Fibroblast of pulmonary artery (primary cell): ENCODE data around the gene TREML4.

Experiments used
- DNase-seq: peaks from one replicate; pipeline ENCODE4 v3.0.0-alpha.2; 2010; ENCODE audit warnings: low read depth
- H3K4me3 ChIP-seq: replicated peaks from 2 replicates; pipeline ENCODE4 v1.5.1; 2011; ENCODE audit warnings: low read depth, mild to moderate bottlenecking, control low read depth, low read length, moderate library complexity
- TF ChIP-seq, protein P1 (sequence below): IDR thresholded peaks from 2 replicates; pipeline ENCODE4 v1.5.1; 2011; ENCODE audit warnings: mild to moderate bottlenecking, control low read depth, low read length, inconsistent platforms; ENCODE audit errors: missing control alignments

The TREML4 gene

DNA sequence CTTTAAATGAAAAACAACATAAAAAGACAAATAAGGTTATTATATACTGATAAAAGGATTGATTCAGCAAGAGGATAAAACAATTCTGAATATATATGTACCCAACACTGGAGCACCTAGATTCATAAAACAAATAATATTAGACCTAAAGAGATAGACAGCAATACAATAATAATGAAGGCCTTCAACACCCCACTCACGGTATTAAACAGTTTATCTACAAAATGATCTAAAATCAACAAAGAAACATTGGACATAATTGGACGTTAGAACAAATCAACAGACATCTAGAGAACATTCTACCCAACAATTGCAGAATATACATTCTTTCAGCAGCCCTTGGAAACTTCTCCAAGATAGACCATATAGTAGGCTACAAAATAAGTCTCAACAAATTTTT is 34.3 kb downstream of the TREML4 start:
- H3K4me3 ChIP-seq = no peak overlapping the region
- no peak for DNase-seq
- TF ChIP-seq, protein P1, sequence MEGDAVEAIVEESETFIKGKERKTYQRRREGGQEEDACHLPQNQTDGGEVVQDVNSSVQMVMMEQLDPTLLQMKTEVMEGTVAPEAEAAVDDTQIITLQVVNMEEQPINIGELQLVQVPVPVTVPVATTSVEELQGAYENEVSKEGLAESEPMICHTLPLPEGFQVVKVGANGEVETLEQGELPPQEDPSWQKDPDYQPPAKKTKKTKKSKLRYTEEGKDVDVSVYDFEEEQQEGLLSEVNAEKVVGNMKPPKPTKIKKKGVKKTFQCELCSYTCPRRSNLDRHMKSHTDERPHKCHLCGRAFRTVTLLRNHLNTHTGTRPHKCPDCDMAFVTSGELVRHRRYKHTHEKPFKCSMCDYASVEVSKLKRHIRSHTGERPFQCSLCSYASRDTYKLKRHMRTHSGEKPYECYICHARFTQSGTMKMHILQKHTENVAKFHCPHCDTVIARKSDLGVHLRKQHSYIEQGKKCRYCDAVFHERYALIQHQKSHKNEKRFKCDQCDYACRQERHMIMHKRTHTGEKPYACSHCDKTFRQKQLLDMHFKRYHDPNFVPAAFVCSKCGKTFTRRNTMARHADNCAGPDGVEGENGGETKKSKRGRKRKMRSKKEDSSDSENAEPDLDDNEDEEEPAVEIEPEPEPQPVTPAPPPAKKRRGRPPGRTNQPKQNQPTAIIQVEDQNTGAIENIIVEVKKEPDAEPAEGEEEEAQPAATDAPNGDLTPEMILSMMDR = no peak

DNA sequence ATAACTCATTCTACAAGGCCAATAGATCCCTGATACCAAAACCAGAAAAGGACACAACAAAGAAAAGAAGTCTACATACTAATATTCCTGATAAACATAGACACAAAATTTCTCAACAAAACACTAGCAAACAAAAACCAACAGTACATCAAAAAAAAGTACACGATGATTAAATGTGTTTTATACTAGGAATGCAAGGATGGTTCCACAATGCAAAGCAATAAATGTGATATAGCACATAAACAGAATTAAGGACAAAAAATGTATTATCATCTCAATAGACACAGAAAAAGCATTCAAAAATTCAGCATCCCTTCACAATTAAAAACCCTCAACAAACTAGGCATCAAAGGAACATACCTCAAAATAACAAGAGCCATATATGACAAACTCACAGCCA is 35.1 kb downstream of the TREML4 start:
- TF ChIP-seq, protein P1 = no peak

DNA sequence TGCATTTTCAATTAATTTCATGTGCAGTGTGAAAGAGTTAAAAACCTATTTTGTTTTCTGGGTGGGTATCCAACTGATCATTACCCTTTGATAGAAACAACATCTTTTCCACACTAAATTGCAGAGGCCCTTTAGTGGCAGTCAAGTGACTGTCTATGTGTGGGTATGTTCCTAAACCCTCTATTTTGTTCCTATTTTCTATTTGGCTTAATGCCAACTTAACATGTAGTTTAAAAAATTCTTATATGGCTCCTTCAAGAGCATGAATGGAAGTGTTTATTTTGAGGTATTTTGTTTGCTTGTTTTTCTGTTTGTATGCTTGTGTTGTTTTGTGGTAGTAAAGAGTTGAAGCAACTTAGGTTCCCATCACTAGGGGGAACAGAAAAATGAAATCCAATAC is 38.4 kb downstream of the TREML4 start:
- no peak for DNase-seq
- TF ChIP-seq, protein P1 = no peak
- H3K4me3 ChIP-seq = no peak overlapping the region

More for the DNA sequence above, 35.1 kb downstream of the TREML4 start:
- no peak overlapping the region for H3K4me3 ChIP-seq
- DNase-seq = no peak

DNA sequence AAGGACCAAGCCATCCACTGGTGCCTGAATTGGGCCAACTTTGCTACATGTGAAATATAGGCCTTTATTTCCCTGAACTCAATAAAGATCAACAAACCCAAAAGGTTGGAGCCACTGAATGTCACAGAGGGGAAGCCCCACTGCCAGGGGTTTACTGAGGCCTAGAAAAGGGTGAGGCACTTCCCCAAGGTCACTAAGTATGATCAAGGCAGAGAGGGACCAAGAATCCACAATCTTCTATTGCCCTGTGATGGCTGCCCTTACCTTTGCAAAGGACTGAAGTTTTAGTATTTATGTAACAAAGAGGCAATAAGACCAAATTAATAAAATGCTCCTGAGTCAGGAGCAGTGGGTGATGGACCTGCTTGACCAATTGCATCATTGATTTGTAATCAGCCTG is 40.3 kb downstream of the TREML4 start:
- H3K4me3 ChIP-seq = no peak overlapping the region
- no peak for DNase-seq
- TF ChIP-seq, protein P1 = no peak

DNA sequence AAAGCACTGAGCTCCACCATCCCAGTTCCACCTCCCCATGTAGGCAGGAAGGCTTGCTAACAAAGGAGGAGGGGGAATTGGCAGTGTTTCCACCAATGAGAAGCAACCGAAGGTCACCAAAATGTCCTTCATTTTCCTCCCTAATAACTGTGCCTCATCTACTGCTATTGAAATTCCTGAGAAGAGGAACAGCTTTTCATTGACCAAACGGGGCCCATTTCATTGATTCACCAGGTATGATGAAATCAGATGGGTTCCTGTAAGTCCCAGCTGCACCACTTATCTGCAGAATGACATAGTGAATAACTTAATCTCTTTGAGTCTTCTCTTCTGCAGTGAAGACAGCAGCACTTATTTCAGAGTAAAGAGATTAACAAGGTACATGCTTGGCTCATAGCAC is 41.0 kb downstream of the TREML4 start:
- TF ChIP-seq, protein P1 = no peak
- DNase-seq = no peak
- no peak overlapping the region for H3K4me3 ChIP-seq

DNA sequence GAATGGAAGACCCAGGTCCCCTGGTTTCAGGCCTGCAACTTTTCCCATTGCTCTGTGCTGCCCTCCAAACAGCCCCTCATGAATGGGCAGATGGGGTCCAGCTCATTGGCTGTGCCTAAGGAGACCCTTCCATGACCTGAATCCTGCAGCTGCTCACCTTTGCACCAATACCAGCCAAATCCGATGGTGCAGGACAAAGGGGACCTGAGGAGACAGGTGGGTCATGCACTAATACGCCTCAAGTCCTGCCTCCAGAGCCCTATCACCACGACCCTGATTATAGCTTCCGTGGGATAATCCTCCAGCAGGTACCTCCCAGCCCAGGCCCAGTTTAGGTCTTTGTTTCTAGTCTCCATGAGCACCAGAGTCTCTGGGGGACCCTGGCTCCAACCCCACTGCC is 41.6 kb downstream of the TREML4 start:
- H3K4me3 ChIP-seq = no peak overlapping the region
- no peak for DNase-seq
- TF ChIP-seq, protein P1 = no peak

DNA sequence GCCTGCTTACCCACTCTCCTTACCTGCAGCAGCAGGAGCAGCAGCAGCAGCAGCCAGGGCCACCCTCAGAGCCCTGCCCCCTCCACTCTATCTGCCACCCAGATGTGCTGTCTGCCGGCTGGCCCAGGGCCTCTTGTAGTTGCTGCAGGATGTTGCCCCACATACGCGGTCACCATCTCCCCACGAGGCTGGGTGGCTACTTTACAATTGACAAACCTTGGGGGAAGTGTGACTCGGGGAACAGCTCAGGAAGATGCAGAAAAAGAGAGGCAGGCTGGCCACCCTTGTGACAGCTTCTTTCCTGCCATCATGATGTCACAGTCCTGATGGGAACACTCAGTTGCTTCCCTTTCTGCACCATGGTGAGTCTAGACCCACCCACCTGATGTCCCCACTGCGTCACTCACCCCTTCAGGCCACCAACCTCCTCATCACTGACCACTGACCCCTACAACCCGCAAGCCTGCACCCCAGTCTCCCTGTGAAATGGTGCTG is 43.8 kb downstream of the TREML4 start:
- DNase-seq = no peak
- H3K4me3 ChIP-seq = no peak overlapping the region
- TF ChIP-seq, protein P1 = no peak
